Panc1 (cell line): ENCODE results near the gene AWAT2. TPM values are rescaled to one million over a fixed set of nuclear protein-coding genes. Genes with fewer than 3 reads are reported as not detected.

Experiments used
- ATAC-seq: fragments of 200-7000 bp; cut with Tn5 transposase; 2 replicates; pipeline ENCODE4 v1.9.1; 2020; ENCODE audit warnings: mild to moderate bottlenecking, moderate library complexity
- BruUV-seq: library from RNA; stranded (reverse); fragments of 400-500 nt; replicated peaks from 2 replicates; lab custom pipeline; 2021; lab: Mats Ljungman, UMichigan
- CTCF ChIA-PET: fragments of 300-600 bp; sonication (Branson Sonifier 250); formaldehyde crosslinking; loops from one replicate; lab custom pipeline; 2022; ENCODE audit warnings: antibody characterized with exemption; lab: Charles Lee
- POLR2A ChIA-PET: fragments of 300-600 bp; sonication (Branson Sonifier 250); formaldehyde crosslinking; loops from one replicate; lab custom pipeline; 2022; ENCODE audit warnings: antibody characterized with exemption; lab: Charles Lee
- DNase-seq: peaks from one replicate; pipeline ENCODE4 v3.0.0-alpha.2; 2010; ENCODE audit warnings: low read depth, low spot score
- H3K27ac ChIP-seq: 2 replicates; pipeline ENCODE4 v1.5.1; 2011; ENCODE audit warnings: mild to moderate bottlenecking, low read length, inconsistent platforms
- H3K27me3 ChIP-seq: fragments of 200-500 bp; sonication (Bioruptor generic); 2 replicates; pipeline ENCODE4 v1.6.0; 2014; ENCODE audit warnings: low read length, inconsistent platforms; ENCODE audit not compliant: control insufficient read depth, insufficient read depth
- H3K36me3 ChIP-seq: fragments of 200-500 bp; sonication (Bioruptor generic); 2 replicates; pipeline ENCODE4 v1.5.1; 2014; ENCODE audit warnings: inconsistent platforms, mild to moderate bottlenecking, low read length, moderate library complexity; ENCODE audit not compliant: control insufficient read depth, insufficient read depth
- H3K4me1 ChIP-seq: 2 replicates; pipeline ENCODE4 v1.5.1; 2011; ENCODE audit warnings: inconsistent platforms, mild to moderate bottlenecking, low read length, moderate library complexity; ENCODE audit not compliant: control insufficient read depth, insufficient read depth
- H3K4me3 ChIP-seq, 2 experiments: 2 replicates each; pipeline ENCODE4 v1.5.1; 2011 to 2012; ENCODE audit warnings: low read depth in 2 of 2, low read length in 2 of 2, mild to moderate bottlenecking in 2 of 2, inconsistent platforms in 1 of 2, moderate library complexity in 1 of 2
- H3K9me3 ChIP-seq: fragments of 200-500 bp; sonication (Bioruptor generic); 2 replicates; pipeline ENCODE4 v1.5.1; 2014; ENCODE audit warnings: low read depth, mild to moderate bottlenecking, inconsistent platforms, low read length, moderate library complexity; ENCODE audit not compliant: control insufficient read depth, insufficient read depth
- POLR2AphosphoS5 ChIP-seq: IDR thresholded peaks from 2 replicates; pipeline ENCODE4 v1.6.1; 2012; ENCODE audit warnings: mild to moderate bottlenecking, low read depth, low read length, moderate library complexity
- SIN3A ChIP-seq: IDR thresholded peaks from 2 replicates; pipeline ENCODE4 v1.6.1; 2012; ENCODE audit warnings: low read depth, mild to moderate bottlenecking, low read length, moderate library complexity, borderline replicate concordance; ENCODE audit not compliant: insufficient read depth
- TCF7L2 ChIP-seq: IDR thresholded peaks from 2 replicates; pipeline ENCODE4 v1.6.1; 2011; ENCODE audit warnings: mild to moderate bottlenecking, low read depth, low read length, inconsistent platforms
- in situ Hi-C: cut with HindIII; loops from 2 replicates; pipeline ENCODE4 v1.10.0; 2016; ENCODE audit warnings: low sequenced_read_pairs, low pct_unique_long_range_greater_than_20kb
- intact Hi-C: fragments of 100-400 bp; cut with micrococcal nuclease; formaldehyde crosslinking; loops from one replicate; pipeline ENCODE4 v1.10.0; 2022; ENCODE audit not compliant: unreplicated experiment
- total RNA-seq: library from RNA; stranded (reverse); gene quantifications from one replicate; pipeline ENCODE4 v1.2.1, GENCODE V29; 2021; ENCODE audit not compliant: unreplicated experiment
- TF ChIP-seq, protein P1 (sequence below), 2 experiments: IDR thresholded peaks; 2 replicates each; pipeline ENCODE4 v1.6.1; 2011 to 2012; ENCODE audit warnings: low read depth in 2 of 2, control low read depth in 1 of 2, low read length in 1 of 2, mild to moderate bottlenecking in 1 of 2, moderate library complexity in 1 of 2; ENCODE audit not compliant: insufficient read depth in 1 of 2
- TF ChIP-seq, protein P2 (sequence below): fragments of 450-650 bp; IDR thresholded peaks from 2 replicates; pipeline ENCODE4 v1.5.1; 2017; ENCODE audit warnings: mild to moderate bottlenecking

The AWAT2 gene
- total RNA-seq, 1 experiment from 2014 or later = not detected

DNA sequence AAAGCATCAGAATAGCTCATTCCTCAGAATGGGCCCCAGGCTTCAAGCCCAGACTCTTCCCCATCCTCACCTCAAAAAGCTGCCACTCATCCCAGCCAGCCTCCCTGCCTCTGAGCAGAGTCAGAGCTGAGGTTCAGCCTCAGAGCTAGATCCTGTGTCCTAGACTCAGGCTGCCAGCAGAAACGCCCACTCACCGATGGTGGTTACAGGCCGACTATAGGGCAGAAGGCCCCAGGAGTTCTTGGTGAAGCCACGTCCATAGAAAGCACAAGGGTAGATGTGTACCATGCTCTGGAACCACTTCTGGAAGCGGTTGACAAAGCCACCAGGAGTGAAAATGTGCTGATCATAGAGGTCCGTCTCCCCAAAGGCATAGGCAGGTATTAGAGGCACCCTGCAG, 7.7 kb downstream of the AWAT2 start:
- Histone ChIP-seq H3K27me3 (no peaks in the 10 kb centered on the region), H3K4me3 (no peak overlapping the region), H3K4me1 (no peaks in the 10 kb centered on the region), H3K36me3 (no peaks in the 10 kb centered on the region), H3K9me3 (no peaks in the 10 kb centered on the region), H3K27ac (no peak overlapping the region)
- BruUV-seq = no TSS peak
- ChIA-PET POLR2A (no interaction called here), CTCF (no interaction called here)
- ATAC-seq = no peak
- TF ChIP-seq POLR2AphosphoS5 (no peak), SIN3A (no peak), TCF7L2 (no peak)
- TF ChIP-seq, protein P1, sequence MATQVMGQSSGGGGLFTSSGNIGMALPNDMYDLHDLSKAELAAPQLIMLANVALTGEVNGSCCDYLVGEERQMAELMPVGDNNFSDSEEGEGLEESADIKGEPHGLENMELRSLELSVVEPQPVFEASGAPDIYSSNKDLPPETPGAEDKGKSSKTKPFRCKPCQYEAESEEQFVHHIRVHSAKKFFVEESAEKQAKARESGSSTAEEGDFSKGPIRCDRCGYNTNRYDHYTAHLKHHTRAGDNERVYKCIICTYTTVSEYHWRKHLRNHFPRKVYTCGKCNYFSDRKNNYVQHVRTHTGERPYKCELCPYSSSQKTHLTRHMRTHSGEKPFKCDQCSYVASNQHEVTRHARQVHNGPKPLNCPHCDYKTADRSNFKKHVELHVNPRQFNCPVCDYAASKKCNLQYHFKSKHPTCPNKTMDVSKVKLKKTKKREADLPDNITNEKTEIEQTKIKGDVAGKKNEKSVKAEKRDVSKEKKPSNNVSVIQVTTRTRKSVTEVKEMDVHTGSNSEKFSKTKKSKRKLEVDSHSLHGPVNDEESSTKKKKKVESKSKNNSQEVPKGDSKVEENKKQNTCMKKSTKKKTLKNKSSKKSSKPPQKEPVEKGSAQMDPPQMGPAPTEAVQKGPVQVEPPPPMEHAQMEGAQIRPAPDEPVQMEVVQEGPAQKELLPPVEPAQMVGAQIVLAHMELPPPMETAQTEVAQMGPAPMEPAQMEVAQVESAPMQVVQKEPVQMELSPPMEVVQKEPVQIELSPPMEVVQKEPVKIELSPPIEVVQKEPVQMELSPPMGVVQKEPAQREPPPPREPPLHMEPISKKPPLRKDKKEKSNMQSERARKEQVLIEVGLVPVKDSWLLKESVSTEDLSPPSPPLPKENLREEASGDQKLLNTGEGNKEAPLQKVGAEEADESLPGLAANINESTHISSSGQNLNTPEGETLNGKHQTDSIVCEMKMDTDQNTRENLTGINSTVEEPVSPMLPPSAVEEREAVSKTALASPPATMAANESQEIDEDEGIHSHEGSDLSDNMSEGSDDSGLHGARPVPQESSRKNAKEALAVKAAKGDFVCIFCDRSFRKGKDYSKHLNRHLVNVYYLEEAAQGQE (IDR thresholded peaks at IDR 0.05; ENCODE audit: insufficient read depth in 1 of 2, low read depth in 2 of 2, low read length in 1 of 2) = no peak
- TF ChIP-seq, protein P2, sequence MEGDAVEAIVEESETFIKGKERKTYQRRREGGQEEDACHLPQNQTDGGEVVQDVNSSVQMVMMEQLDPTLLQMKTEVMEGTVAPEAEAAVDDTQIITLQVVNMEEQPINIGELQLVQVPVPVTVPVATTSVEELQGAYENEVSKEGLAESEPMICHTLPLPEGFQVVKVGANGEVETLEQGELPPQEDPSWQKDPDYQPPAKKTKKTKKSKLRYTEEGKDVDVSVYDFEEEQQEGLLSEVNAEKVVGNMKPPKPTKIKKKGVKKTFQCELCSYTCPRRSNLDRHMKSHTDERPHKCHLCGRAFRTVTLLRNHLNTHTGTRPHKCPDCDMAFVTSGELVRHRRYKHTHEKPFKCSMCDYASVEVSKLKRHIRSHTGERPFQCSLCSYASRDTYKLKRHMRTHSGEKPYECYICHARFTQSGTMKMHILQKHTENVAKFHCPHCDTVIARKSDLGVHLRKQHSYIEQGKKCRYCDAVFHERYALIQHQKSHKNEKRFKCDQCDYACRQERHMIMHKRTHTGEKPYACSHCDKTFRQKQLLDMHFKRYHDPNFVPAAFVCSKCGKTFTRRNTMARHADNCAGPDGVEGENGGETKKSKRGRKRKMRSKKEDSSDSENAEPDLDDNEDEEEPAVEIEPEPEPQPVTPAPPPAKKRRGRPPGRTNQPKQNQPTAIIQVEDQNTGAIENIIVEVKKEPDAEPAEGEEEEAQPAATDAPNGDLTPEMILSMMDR = no peak
- no peak for DNase-seq
- in situ Hi-C loops = no loop called here
- intact Hi-C loops = no loop called here

DNA sequence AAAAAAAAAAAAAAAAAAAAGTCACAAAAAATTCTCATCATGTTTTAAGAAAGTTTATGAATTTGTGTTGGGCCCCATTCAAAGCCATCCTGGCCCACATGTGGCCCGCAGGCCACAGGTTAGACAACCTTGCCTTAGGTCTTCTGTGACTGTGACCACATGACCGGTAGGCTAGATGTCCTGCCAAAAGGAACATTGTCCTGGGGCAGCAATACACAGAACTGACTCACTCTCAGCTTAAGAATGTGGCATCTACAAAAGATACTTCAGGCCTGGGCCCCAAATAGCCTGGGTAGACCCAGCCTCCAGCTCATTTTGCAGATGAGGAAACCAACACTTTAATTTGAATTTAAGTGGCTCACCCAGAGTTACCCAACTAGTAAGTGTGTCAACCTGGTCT, 10.0 kb downstream of the AWAT2 start:
- H3K27ac ChIP-seq = no peak overlapping the region
- no peaks in the 10 kb centered on the region for H3K4me1 ChIP-seq
- no peak for TF ChIP-seq POLR2AphosphoS5
- TF ChIP-seq, protein P2 = no peak
- TF ChIP-seq TCF7L2 = no peak
- no peak for TF ChIP-seq SIN3A
- TF ChIP-seq, protein P1 (IDR thresholded peaks at IDR 0.05; ENCODE audit: insufficient read depth in 1 of 2, low read depth in 2 of 2, low read length in 1 of 2) = no peak
- ChIA-PET POLR2A (no interaction called here), CTCF (interaction anchor here (0.6 kb wide), 1 partner anchor 94 kb away, joined by 3 read pairs; no protein-coding TSS in a partner anchor)
- BruUV-seq = no TSS peak
- no peaks in the 10 kb centered on the region for H3K36me3 ChIP-seq
- in situ Hi-C loops (no loop called here), intact Hi-C loops (loop anchor here (10.0 kb wide), 1 partner anchor 545 kb away; no protein-coding TSS in a partner anchor)
- DNase-seq (no peak), ATAC-seq (no peak)
- H3K27me3 ChIP-seq = no peaks in the 10 kb centered on the region
- no peak overlapping the region for H3K4me3 ChIP-seq
- H3K9me3 ChIP-seq = no peaks in the 10 kb centered on the region
